ENCODE data around the gene SUMO4.

GRCh38 chr6:149365197-149365596 lies 34.9 kb upstream of the SUMO4 start:
- TF ChIP-seq, protein P1, sequence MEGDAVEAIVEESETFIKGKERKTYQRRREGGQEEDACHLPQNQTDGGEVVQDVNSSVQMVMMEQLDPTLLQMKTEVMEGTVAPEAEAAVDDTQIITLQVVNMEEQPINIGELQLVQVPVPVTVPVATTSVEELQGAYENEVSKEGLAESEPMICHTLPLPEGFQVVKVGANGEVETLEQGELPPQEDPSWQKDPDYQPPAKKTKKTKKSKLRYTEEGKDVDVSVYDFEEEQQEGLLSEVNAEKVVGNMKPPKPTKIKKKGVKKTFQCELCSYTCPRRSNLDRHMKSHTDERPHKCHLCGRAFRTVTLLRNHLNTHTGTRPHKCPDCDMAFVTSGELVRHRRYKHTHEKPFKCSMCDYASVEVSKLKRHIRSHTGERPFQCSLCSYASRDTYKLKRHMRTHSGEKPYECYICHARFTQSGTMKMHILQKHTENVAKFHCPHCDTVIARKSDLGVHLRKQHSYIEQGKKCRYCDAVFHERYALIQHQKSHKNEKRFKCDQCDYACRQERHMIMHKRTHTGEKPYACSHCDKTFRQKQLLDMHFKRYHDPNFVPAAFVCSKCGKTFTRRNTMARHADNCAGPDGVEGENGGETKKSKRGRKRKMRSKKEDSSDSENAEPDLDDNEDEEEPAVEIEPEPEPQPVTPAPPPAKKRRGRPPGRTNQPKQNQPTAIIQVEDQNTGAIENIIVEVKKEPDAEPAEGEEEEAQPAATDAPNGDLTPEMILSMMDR (conservative IDR thresholded peaks at IDR 0.05; ENCODE audit: low read depth, low read length): no peak
- TF ChIP-seq EZH2 (IDR thresholded peaks at IDR 0.05; ENCODE audit: borderline replicate concordance, low read depth, low read length, poor library complexity, severe bottlenecking): no peak

All from A673 (cell line).